Adipose tissue (tissue), 3 donors: ENCODE results near the gene NLN. TPM values are rescaled to one million over a fixed set of nuclear protein-coding genes. Genes with fewer than 3 reads are reported as not detected.
"Not testable (repeated sequence)": the region's sequence is repeated elsewhere in the genome, so short reads cannot be mapped to it uniquely, and the experiment has no call there.

ENCODE experiments used
- H3K27ac ChIP-seq: one replicate; pipeline ENCODE4 v1.5.1; 2013; ENCODE audit warnings: low read depth, low read length
- WGBS, 3 donors: extraction: QIAGEN DNeasy Blood & Tissue Kit; methylation state at CpG; one replicate each; pipeline ENCODE4 v1.1.7; 2013; 5-methylcytosine and 5-hydroxymethylcytosine counted together
- polyA plus RNA-seq, 3 donors: library from polyadenylated mRNA; stranded (reverse); fragments of 200-250 nt; gene quantifications; one replicate each; pipeline ENCODE4 v1.2.3, GENCODE V29; 2013
- donor health status: healthy with polysubstance abuse.
- donor health status: Bipolar disorder and iron deficiency.
- donor health status: healthy.

NLN gene
- polyA plus RNA-seq, 3 donors, result 4.5 to 5.8 (median 5.1) TPM

DNA sequence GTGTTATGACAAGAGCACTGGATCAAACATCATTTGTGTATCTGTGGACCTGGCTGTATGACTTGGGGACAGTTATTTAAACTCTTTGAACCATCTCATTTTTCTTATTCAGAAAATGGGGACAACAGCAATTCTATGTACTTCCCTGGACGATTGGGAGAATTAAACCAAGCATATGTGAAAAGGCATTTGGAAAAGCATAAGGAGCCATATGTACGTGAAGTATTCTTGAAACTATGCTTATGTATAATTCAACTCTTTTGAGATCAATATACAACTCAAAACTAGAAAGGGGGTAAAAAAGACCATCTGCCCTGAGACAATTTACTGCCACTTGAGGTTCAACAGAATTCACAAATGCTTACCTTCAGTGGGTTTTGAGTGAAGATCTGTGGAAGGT lies 75.5 kb downstream of the NLN start:
- WGBS, 3 donors, result 86 to 95% (median 91%) methylated on average over 2 of the region's 2 CpGs
- no peak overlapping the region for H3K27ac ChIP-seq

DNA sequence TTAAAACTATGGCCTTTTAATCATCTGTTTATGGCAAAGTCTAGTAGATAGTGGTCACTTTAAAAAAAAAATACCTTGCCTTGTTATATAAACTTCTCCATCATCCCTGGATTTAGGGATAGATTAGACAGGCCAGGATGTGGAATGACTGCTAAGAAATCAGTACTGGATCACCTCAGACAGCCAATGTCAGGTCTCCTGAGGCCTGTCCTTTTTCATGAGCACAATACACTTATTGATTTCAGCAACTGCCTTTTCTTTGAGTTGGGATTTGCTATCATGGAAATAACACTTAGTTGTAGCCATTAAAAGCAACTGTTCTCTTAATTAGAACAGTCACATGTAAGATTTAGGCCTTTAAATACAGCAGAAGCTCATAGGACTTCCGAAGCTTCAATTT lies 77.9 kb downstream of the NLN start:
- no peak overlapping the region for H3K27ac ChIP-seq
- WGBS, 3 donors, result 99 to 100% (median 100%) methylated on average over 1 of the region's 1 CpG

DNA sequence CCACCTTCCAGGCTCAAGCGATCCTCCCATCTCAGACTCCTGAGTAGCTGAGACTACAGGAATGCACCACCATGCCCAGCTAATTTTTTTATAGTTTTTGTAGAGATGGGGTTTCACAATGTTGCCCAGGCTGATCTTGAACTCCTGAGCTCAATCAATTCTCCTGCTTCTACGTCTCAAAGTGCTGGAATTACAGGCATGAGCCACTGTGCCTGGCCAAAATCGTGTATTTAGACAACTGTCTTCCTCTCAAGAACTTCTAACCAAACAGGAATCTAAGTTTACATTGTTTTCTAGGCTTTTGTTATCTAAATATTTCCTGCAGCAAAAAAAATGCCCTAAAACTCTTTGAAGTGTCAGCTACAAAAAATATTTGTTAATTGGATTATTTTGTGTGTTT lies 78.8 kb downstream of the NLN start:
- no peak overlapping the region for H3K27ac ChIP-seq
- 82 to 88% (median 85%) methylated on average over 3 of the region's 3 CpGs for WGBS, 3 donors

DNA sequence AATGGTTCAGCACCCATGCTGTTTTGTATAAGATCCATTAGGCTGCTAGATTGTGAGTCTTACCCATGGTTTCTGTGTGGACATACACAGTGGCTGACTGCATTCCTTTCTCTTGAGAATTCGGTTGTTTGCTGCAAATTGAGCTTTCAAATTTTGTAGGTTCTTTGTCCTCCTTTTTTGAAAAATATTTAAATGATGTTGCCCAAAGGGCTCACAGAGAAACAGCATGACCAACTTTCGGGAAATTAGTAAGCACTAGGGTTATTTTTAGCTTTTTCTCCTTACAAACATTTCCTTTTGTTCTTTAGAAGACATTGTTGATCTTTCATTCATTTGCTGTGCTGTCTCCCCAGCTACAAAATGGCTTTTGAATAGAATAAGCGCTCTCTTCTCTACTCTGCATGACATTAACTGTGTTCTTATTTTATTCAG lies 79.4 kb downstream of the NLN start:
- WGBS, 3 donors, result 71 to 87% (median 74%) methylated on average over 3 of the region's 3 CpGs
- H3K27ac ChIP-seq, result no peak overlapping the region

DNA sequence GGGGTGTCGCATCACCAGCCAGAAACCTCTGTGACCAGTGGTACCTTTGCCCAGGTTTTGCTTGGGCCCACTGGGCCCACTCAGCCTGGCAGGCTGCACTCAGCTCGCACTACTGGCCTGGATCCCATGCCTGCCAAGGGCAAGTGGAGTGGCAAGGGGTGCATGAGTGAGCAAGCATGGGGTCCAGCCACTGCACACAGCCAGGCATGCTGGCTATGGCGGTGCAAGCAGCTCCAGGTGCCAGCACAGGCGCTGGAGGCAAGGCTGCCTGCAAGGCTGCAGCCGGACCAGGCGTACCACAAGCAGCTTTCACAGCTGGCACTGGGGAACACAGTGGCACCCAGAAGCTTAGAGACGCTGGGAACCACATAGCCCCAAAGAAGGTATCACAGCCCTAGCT lies 80.1 kb downstream of the NLN start:
- WGBS, 3 donors, result 95 to 98% (median 98%) methylated on average over 7 of the region's 7 CpGs
- H3K27ac ChIP-seq, result no peak overlapping the region

DNA sequence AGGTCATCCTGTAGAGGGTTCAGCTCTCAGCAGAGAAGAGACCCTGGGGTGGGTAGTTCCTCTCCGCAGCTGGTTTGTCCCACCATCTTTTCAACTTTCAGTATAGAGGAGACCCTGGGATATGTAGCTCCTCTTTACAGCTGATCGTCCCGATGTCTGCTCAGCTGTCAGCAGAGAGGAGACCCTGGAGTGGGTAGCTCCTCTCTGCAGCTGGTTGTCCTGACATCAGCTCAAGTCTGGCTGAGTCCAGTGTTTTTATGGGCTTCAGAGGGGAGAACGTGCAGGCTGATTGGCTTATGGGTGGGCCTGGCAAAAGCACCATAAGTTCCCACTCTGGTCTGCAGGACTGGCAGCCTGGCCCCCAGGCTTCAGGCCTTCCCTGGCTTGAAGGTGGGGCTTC lies 80.8 kb downstream of the NLN start:
- no peak overlapping the region for H3K27ac ChIP-seq
- 98 to 99% (median 98%) methylated on average over 4 of the region's 4 CpGs for WGBS, 3 donors

DNA sequence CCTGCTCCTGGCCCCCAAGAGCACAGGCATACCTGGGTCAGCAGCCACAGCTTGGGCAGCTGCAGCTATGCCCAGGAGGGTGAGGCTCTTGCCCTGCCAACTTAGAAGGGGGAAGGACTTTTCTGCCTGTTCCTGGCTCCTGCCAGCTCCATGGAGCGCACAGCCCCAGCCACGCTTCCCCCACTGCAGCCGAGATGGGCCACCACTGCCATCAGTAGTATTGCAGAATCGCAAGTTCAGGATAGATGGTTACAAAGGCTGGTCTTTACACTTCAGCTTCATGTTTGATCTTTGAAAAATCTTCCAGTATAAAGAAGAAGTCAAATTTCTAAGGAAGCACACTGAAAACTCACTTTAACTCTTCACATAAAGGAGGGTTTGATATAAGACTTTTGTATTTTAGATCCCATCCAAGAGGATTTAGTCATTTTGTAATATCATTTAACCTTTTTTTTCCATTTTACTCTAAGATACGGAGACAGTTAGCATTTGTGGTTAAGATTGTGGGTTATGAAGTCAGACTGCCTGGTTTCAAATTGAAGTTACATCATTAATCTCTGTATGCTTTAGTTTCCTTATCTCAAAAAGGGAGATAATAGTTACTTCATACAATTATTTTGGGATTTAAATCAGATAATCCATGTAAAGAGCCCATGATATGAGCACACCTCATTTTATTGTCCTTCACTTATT lies 81.8 kb downstream of the NLN start:
- 61 to 89% (median 65%) methylated on average over 5 of the region's 5 CpGs for WGBS, 3 donors
- no peak overlapping the region for H3K27ac ChIP-seq

DNA sequence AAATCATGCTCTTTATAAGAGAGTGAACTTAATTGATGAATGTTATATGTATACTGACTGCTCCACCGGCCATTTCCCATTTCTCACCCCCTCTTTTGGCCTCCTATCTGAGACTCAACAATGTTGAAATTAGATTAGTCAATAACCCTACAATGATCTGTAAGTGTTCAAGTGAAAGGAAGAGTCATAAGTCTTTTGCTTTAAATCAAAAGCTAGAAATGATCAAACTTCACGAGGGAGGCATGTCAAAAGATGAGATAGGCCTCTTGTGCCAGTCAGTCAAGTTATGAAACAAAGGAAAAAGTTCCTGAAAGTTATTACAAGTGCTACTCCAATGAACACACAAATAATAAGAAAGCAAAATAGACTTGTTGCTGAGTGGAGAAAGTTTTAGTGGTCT lies 83.1 kb downstream of the NLN start:
- no peak overlapping the region for H3K27ac ChIP-seq
- WGBS, 3 donors, result 86 to 88% (median 88%) methylated on average over 2 of the region's 2 CpGs

DNA sequence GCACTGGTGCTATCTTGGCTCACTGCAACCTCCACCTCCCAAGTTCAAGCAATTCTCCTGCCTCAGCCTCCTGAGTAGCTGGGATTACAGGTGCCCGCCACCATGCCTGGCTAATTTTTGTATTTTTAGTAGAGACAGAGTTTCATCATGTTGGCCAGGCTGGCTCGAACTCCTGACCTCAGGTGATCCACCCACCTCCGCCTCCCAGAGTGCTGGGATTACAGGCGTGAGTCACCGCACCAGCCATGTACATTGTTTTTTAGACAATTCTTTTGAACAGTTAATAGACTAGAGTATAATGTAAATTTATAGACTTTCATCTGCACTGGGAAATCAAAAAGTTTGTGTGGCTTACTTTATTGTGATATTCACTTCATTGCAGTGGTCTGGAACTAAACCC lies 85.5 kb downstream of the NLN start:
- H3K27ac ChIP-seq, result not testable (repeated sequence)
- WGBS, 3 donors, result 96 to 99% (median 97%) methylated on average over 5 of the region's 5 CpGs

DNA sequence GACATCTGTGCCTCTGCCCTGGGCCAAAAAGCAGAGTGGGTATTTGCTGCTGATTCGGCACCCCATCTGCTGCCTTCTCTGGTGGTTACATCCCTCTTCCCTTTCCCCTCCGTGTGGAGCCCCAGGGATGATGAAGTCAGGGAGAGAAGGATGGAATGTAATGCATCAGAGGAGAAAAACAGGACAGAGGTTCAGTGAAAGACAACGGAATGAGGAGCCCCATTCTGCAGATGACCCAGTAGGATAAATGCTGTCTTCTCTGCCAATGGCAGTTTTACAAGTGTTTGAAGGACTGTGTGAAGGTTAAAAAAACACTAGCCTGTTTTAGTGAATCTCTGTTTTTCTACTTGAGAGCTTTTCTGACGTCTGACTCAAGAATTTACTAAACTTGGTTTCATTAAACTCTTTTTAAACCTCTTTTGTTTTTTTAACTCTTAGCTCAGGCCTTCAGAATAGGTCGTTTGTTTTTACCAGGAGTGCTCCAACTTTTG lies 86.3 kb downstream of the NLN start:
- no peak overlapping the region for H3K27ac ChIP-seq
- WGBS, 3 donors, result 54 to 64% (median 61%) methylated on average over 4 to 5 of the region's 5 CpGs

DNA sequence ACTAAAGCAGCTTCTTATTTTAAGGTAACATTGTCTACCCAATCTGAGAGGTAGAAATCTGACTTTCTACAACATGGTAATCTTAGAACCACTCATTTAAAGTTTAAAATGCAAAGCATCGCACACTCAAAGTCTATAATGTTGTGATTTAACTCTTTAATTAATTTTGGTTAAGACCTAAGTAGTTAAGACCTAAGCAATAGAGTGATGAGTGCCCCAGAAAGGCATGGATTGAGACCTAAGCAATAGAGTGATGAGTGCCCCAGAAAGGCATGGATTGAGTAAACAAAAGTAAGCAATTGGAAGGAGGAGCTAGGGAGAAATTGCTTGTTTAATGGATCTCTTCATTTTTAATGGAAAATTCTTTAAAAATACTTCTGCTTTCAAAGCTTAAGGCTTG lies 86.8 kb downstream of the NLN start:
- no peak overlapping the region for H3K27ac ChIP-seq
- 90 to 96% (median 94%) methylated on average over 1 of the region's 1 CpG for WGBS, 3 donors

DNA sequence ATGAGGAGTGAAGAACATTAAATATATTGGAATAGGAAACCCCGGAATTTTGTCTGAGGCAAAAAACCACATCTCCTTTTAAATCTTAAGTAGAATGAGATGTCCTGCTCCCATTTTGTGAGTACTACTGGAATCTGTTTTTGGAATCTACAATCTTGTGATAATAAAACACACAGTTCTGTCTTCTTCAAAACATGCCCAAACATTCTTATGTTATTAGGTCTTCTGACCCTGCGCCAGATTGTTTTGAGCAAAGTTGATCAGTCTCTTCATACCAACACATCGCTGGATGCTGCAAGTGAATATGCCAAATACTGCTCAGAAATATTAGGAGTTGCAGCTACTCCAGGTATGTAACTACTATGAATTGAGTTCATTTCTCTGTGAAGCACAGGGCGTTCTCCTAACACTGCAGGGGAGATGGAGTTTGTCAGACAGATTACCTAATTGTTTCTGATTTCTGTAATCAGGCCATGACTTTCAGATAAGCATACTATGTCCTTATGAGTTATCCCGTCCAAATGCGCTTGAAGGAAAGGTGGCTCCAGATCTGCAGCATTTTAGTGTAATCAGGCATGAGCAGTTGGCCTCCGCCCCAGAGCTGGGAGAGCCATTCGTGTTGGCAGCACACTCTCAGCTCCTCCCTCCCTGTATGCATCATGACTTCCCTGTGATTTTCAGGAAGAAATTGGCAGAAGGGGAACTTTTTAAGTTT lies 88.0 kb downstream of the NLN start:
- WGBS, 3 donors, result 63 to 87% (median 72%) methylated on average over 8 of the region's 8 CpGs
- H3K27ac ChIP-seq, result no peak overlapping the region

DNA sequence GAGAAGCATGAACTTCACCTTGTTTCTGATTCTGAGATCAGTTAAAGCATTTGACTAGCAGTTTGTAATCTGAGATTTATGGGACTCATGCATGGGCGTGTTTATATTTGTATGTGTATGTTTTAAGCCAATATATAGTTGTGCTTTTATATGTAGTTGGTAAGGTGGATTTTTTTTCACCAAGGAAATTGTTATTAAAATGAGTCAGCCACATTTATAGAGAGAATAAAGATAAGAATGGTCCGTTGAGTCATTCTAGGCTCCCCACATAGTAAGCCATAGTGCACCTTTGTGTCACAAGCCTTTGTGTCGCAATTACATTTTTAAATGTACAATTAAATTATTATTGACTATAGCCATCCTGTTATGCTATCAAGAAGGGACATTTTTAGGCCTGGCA lies 89.0 kb downstream of the NLN start:
- no peak overlapping the region for H3K27ac ChIP-seq
- WGBS, 3 donors, result 84 to 99% (median 92%) methylated on average over 3 of the region's 3 CpGs

DNA sequence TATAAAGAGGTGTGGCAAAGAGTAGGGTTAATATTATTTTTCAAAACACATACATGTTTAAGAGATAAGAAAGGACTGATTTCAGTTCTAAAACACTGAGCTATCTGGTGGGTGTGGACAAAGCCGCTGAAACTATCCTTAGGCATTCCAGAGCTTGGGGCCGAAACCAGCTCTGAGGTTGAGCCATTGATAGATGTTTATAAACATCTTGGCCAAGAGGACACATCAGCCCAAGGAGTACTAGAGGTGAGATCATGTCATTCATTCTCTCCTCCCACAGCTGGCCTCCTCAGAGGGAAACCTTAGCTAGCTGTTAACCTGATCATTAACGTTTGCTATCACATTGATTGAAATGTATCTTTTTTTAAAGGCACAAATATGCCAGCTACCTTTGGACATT lies 89.9 kb downstream of the NLN start:
- H3K27ac ChIP-seq, result no peak overlapping the region
- WGBS, 3 donors, result 70 to 79% (median 71%) methylated on average over 3 of the region's 3 CpGs

DNA sequence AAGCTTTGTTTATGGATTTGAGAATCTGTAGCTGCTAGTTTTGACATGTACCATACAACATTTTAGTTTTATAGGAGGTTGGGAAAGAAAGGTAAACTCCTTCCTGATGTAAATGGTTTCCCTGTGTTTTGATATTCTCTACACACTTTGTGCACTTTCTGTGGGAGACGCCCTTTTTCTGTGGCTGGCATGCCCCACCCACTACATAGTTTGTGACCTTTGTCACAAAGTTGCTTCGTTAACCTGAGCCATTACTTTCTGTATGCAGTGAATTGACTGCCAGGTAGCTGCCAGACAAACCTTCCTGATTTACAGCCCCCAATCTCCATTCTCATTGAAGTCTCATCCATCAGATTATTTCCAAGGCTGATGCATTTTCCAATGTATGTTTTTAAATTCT lies 90.6 kb downstream of the NLN start:
- 67 to 84% (median 75%) methylated on average over 2 of the region's 2 CpGs for WGBS, 3 donors

DNA sequence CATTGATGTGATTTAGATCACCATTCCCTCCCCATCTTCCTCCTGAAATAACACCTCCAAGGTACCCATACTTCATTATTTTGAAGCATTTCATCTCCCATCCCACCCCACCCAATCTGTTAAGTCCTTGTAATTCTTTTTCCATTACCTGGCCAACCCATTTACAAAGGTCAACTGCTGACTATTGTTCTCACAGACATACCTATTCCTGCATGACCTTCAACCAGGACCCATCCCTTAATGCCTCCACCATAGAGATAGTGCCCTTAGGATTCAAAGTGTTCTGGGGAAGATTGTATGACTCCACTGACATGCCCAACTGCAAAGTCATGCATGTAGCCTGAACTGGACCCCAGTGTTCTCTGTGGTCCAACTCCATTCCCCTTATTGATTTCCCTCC lies 91.2 kb downstream of the NLN start:
- no peak overlapping the region for H3K27ac ChIP-seq

More for the DNA sequence above, 90.6 kb downstream of the NLN start:
- H3K27ac ChIP-seq, result no peak overlapping the region

DNA sequence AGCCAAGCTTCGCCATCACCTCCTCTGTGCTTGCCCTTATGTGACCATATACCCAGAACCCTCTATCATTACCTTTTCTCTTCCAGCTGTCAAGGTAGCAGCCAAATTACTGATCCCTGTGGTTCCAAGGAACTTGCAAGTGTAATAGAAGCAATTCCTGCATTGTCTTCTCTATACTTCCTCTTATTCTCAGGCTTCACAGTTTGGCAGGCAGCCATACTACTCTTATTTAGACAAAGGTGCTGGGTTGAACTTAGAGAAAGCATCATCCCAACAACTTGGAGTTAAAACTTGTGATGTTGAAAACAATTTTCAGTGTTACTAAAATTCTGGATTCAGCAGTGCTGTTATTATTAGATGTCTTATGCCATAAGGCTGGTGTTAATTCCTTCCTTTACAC lies 93.2 kb downstream of the NLN start:
- H3K27ac ChIP-seq, result no peak overlapping the region
- WGBS, 3 donors, result 84 to 92% (median 89%) methylated on average over 1 of the region's 1 CpG

DNA sequence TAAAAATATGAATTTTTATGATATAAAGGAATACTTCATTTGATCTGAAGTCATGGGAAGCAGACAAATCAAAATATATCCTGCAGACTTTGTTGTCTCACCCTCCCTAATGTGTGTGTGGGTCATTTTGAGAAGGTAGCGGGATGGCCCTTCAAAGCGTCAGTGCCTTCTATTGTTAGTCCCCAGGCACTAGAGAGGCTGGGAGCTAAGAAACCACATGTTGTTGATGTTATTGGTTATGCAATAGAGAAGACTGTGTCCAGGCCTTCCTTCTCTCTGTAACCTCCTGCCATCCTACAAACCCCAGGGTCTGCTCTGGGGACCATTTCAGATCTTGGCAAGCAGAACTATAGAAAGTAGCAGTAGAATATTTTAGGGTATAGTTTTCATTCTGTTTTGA lies 94.7 kb downstream of the NLN start:
- WGBS, 3 donors, result 79 to 92% (median 82%) methylated on average over 2 of the region's 2 CpGs
- no peak overlapping the region for H3K27ac ChIP-seq

DNA sequence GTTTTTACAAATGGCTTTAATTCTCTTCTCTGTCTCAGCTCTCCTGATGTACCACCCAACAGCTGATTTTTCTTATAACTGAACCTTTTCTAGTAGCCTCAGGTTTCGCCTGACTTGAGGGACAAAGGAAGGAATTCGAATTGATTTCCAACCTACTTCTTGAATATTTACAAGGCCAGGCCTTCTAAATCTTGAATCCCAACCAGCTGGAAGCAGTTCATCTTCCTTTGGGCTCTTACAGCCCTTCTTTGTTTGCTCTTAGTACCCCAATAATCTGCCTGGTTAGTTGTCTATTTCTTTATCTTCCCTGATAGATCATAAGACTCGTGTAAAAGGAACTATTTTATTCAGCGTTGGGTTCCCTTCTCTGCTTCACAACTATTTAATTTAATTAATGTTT lies 95.9 kb downstream of the NLN start:
- 89 to 94% (median 94%) methylated on average over 4 of the region's 4 CpGs for WGBS, 3 donors
- H3K27ac ChIP-seq, result no peak overlapping the region

DNA sequence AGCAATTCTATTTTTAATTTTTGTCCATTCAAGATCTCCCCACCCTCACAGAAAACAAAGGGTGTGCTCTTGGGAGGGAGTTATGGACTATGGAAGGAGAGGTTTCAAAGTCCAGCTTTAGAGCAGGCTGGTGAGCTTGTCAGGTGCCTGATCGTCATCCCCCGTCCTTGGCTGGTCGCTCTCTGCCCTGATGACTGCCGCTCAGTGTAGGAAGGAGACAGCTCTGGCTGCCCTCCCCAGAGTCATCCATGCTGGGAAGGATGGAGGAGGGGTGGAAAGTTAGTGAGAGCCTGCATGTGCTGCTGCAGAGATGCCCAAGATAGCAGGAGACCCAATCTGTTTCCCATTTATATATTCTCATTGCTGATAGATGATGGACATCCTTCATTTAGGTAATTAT lies 96.6 kb downstream of the NLN start:
- WGBS, 3 donors, result 72 to 94% (median 86%) methylated on average over 4 of the region's 4 CpGs
- no peak overlapping the region for H3K27ac ChIP-seq
